BLaER1 (cell line): ENCODE data around the gene URGCP.
A peak's percentile ranks its signal among the peaks of the same experiment; 100 is the strongest.

ENCODE experiments used
- H3K27ac ChIP-seq: shearing (Covaris generic); formaldehyde crosslinking; 2 replicates; pipeline ENCODE4 v1.8.1; 2022
- H3K27me3 ChIP-seq: shearing (Covaris generic); formaldehyde crosslinking; 2 replicates; pipeline ENCODE4 v1.8.1; 2022
- H3K36me3 ChIP-seq: shearing (Covaris generic); formaldehyde crosslinking; 2 replicates; pipeline ENCODE4 v1.8.1; 2022
- H3K4me1 ChIP-seq: shearing (Covaris generic); formaldehyde crosslinking; 2 replicates; pipeline ENCODE4 v1.8.1; 2022
- H3K4me2 ChIP-seq: shearing (Covaris generic); formaldehyde crosslinking; 2 replicates; pipeline ENCODE4 v1.8.1; 2022
- H3K4me3 ChIP-seq: shearing (Covaris generic); formaldehyde crosslinking; 2 replicates; pipeline ENCODE4 v1.8.1; 2022
- H3K9ac ChIP-seq: shearing (Covaris generic); formaldehyde crosslinking; 2 replicates; pipeline ENCODE4 v1.8.1; 2022
- H3K9me3 ChIP-seq: shearing (Covaris generic); formaldehyde crosslinking; 2 replicates; pipeline ENCODE4 v1.8.1; 2022
- H4K20me1 ChIP-seq: shearing (Covaris generic); formaldehyde crosslinking; 2 replicates; pipeline ENCODE4 v1.8.1; 2022
- Cebpa-rat ChIP-seq: shearing (Covaris generic); IDR thresholded peaks from 2 replicates; pipeline ENCODE4 v1.8.1; 2022

The URGCP gene

DNA sequence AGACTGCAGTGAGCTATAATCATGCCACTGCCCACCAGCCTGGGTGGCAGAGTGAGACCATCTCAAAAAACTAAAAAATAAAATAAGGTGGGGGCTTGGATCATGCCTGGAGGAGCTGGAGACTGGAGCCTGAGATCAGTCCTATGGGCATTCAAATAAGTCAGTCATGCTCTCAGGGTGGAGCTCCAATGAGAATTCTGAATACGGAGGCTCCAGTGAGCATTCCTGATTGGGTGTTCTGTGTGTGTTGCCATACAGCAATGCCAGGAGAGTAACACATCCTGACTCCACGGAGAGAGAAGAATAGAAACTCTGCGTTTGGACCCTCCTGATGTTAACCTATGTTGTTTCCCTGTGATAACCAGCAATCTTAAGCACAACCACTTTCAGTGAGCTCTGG, 35.9 kb upstream of the URGCP start:
- Histone ChIP-seq H3K9me3 (no peaks in the 10 kb centered on the region), H3K27ac (no peak overlapping the region), H3K4me2 (no peak overlapping the region), H3K9ac (no peak overlapping the region), H4K20me1 (no peaks in the 10 kb centered on the region), H3K27me3 (no peaks in the 10 kb centered on the region), H3K36me3 (peaks cover 14% of the 10 kb centered on the region; the same call in 1 of the 2 replicates), H3K4me1 (no peaks in the 10 kb centered on the region), H3K4me3 (no peak overlapping the region)
- TF ChIP-seq Cebpa-rat: no peak

DNA sequence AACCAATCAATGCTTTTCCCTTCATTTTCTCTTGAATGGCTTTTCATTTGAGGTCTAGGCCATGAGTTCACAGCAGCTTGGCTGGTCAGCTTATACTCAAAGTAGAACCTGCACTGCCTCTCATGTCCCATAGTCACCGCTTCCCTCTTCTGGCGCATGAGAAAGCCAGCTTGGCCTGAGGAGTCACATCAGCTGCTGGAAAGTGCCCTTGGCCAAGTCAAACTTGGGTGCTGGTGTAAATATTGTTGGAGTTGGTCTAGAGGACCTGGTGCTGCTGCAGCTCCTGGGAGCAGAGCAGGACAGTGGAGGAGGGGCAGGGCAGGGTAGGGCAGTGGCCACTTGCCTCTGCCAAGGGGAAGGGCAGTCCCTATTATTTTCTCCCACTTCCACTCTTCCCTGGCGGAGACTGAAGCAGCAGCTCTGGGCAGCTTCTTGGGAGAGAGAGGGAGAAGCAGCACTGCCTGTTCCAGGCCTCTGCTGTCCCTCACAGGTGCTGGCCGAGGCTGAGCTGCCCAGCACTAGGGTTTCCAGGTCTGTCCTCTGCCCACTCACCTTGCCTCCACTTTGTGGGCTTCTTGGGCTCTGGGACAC, 32.6 kb upstream of the URGCP start:
- Histone ChIP-seq H3K9ac (no peak overlapping the region), H3K4me2 (no peak overlapping the region), H3K36me3 (peaks cover 11% of the 10 kb centered on the region; the same call in 1 of the 2 replicates), H4K20me1 (no peaks in the 10 kb centered on the region), H3K4me1 (no peaks in the 10 kb centered on the region), H3K9me3 (no peaks in the 10 kb centered on the region), H3K27ac (no peak overlapping the region), H3K27me3 (no peaks in the 10 kb centered on the region), H3K4me3 (no peak overlapping the region)
- no peak for TF ChIP-seq Cebpa-rat

DNA sequence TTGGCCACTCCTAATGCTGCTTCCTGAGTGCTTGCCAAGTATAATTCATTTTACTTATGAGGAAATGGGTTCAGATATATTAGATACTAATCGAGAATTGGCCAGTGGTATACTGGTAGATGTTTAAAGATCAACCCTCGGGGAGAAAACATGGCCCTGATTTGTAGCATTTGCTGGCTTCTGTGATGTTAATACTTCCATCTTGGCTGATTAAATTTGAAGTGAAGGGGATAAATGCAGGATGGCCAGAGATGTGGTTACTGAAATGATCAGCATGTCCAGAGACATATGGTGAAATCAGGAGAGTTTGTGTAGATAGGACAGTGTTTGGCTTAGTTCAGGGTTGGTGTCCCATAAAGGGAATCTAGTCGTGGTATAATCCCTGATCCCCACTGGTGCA, 31.0 kb upstream of the URGCP start:
- Histone ChIP-seq H3K36me3 (no peaks in the 10 kb centered on the region), H3K4me1 (no peaks in the 10 kb centered on the region), H3K4me3 (no peak overlapping the region), H3K9me3 (no peaks in the 10 kb centered on the region), H3K27ac (no peak overlapping the region), H3K4me2 (no peak overlapping the region), H3K27me3 (no peaks in the 10 kb centered on the region), H4K20me1 (no peaks in the 10 kb centered on the region), H3K9ac (no peak overlapping the region)
- no peak for TF ChIP-seq Cebpa-rat

DNA sequence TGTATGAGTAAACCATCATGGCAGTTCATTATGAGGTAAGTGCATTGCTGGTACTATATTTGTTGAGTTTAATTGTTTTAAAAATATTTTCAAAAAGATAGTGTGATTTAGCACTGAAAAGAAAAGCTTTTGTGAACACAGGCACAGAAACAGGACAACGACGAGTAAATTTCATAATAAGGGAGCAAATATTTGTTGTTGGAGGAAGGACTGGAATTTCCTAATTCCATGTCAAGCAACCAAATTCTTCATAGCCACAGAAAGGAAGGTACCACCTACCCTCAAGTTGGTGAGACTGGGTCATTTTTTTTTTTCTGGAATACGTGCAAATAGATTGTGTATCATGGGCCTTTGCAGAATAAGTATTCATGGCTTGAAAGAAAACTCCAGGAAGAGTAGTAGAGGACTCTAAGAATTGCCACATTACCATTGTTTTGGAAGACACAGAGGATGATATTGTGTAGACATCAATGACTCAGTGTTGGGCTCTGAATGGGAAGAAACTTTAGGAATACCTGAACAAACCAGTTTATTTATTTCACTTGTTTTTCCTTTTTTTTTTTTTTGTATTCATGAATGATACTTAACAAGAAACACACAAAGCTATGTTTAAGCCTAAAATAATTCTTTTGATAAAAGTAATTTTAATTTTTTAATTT, 27.6 kb upstream of the URGCP start:
- Histone ChIP-seq H4K20me1 (no peaks in the 10 kb centered on the region), H3K27me3 (no peaks in the 10 kb centered on the region), H3K4me3 (no peak overlapping the region), H3K36me3 (no peaks in the 10 kb centered on the region), H3K9me3 (no peaks in the 10 kb centered on the region), H3K4me2 (no peak overlapping the region), H3K4me1 (no peaks in the 10 kb centered on the region), H3K9ac (no peak overlapping the region), H3K27ac (no peak overlapping the region)
- TF ChIP-seq Cebpa-rat: no peak

DNA sequence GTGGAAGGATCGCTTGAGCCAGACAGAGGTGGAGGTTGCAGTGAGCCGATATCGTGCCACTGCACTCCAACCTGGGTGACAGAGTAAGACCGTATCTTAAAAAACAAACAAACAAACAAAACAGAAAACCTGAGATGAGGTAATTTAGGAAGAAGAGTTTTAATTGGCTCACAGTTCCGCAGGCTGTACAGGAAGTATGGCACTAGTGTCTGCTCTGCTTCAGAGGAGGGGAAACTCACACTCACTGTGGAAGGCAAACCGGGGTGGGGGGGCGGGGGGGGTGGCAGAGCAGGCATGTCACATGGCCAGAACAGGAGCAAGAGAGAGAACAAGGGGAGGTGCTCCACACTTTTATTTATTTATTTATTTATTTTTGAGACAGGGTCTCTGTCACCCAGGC, 24.9 kb upstream of the URGCP start:
- H3K4me1 ChIP-seq: peaks cover 11% of the 10 kb centered on the region
- H3K9me3 ChIP-seq: no peaks in the 10 kb centered on the region
- no peaks in the 10 kb centered on the region for H3K36me3 ChIP-seq
- no peak overlapping the region for H3K4me3 ChIP-seq
- no peaks in the 10 kb centered on the region for H3K27me3 ChIP-seq
- H4K20me1 ChIP-seq: no peaks in the 10 kb centered on the region
- H3K9ac ChIP-seq: no peak overlapping the region
- TF ChIP-seq Cebpa-rat: no peak
- no peak overlapping the region for H3K4me2 ChIP-seq
- H3K27ac ChIP-seq: no peak overlapping the region

DNA sequence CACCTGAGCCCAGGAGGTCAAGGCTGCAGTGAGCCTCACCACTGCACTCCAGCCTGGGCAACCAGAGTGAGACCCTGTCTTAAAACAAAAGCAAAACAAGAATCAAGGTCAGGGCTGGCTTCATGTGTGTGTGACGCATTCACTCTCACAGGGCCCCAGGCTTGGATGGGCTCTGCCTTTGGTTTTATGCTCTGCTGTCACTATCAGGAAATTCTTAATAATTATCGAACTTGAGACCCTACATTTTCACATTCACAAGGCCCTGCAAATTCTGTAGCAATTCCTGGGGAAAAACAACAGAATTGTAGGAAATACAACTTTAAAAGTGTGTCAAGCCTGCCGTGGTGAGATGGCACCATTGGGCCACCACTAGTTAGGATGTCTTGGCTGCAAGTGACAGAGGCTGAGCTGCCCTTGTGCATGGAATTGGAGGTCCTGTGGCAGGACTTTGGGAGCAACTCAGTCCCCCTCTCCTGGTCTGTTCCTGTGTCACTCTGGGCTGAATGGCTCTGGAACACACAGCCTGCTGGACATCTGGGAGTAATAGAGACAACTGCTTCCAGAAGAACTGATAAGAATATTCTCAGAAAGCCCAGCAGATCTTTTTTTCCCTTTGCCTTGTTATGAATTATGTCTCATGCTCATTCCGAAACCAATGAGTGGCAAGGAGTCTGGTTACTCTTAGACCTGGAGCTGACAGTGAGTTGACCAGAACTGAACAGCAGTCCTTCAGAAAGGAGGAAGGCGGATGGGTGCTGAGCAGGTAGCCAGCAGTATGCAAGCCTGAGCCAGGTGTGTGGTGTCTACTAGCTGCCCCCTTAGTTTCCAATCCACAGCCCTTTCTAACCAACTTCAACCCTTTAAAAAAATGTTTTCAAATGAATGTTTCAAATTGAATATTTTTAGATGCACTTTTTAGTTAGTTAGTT, 23.4 kb upstream of the URGCP start:
- no peaks in the 10 kb centered on the region for H3K9me3 ChIP-seq
- H3K36me3 ChIP-seq: no peaks in the 10 kb centered on the region
- H3K4me3 ChIP-seq: no peak overlapping the region
- no peak for TF ChIP-seq Cebpa-rat
- H3K4me2 ChIP-seq: no peak overlapping the region
- H4K20me1 ChIP-seq: no peaks in the 10 kb centered on the region
- peaks cover 23% of the 10 kb centered on the region for H3K4me1 ChIP-seq
- no peak overlapping the region for H3K9ac ChIP-seq
- no peaks in the 10 kb centered on the region for H3K27me3 ChIP-seq
- no peak overlapping the region for H3K27ac ChIP-seq

DNA sequence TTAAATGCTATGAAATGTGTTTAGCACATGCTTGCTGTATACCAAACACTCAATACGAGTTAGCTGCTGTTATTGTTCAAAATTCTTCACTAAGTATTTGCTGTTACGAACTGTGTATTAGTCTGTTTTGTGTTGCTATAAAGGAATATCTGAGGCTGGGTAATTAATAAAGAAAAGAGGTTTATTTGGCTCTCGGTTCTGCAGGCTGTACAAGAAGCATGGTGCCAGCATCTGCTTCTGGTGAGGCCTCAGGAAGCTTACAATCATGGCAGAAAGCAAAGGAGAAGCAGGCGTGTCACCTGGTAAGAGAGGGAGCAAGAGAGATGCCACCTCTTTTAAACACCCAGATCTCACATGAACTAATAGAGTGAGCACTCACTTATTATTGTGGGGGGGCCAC, 21.4 kb upstream of the URGCP start:
- Histone ChIP-seq H3K36me3 (no peaks in the 10 kb centered on the region), H3K9me3 (no peaks in the 10 kb centered on the region), H4K20me1 (no peaks in the 10 kb centered on the region), H3K27me3 (no peaks in the 10 kb centered on the region), H3K4me1 (peaks cover 24% of the 10 kb centered on the region), H3K4me3 (no peak overlapping the region), H3K9ac (no peak overlapping the region), H3K4me2 (no peak overlapping the region), H3K27ac (no peak overlapping the region)
- no peak for TF ChIP-seq Cebpa-rat

DNA sequence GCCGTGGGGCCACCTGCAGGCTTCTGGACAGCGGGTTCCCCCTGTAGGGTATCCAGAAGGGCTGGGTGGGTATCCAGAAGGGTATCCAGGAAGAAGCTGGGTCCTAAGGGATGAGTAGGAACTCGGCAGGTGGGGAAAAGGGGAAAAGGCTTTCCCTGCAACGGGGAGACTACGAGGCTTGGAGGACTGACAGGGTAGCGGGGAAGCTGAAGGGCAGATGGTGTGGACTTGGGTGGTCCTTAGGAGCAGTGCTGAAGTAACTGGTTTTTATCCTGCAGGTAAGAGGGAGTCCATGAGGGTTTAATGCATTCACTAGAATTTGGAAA, 20.4 kb upstream of the URGCP start:
- Histone ChIP-seq H3K9ac (peak overlapping the region; percentile 83), H3K27me3 (no peaks in the 10 kb centered on the region), H3K4me3 (peak overlapping the region; percentile 74), H4K20me1 (no peaks in the 10 kb centered on the region), H3K27ac (peak overlapping the region; percentile 90), H3K9me3 (no peaks in the 10 kb centered on the region), H3K36me3 (no peaks in the 10 kb centered on the region), H3K4me1 (peaks cover 24% of the 10 kb centered on the region), H3K4me2 (peak overlapping the region; percentile 82)
- no peak for TF ChIP-seq Cebpa-rat

DNA sequence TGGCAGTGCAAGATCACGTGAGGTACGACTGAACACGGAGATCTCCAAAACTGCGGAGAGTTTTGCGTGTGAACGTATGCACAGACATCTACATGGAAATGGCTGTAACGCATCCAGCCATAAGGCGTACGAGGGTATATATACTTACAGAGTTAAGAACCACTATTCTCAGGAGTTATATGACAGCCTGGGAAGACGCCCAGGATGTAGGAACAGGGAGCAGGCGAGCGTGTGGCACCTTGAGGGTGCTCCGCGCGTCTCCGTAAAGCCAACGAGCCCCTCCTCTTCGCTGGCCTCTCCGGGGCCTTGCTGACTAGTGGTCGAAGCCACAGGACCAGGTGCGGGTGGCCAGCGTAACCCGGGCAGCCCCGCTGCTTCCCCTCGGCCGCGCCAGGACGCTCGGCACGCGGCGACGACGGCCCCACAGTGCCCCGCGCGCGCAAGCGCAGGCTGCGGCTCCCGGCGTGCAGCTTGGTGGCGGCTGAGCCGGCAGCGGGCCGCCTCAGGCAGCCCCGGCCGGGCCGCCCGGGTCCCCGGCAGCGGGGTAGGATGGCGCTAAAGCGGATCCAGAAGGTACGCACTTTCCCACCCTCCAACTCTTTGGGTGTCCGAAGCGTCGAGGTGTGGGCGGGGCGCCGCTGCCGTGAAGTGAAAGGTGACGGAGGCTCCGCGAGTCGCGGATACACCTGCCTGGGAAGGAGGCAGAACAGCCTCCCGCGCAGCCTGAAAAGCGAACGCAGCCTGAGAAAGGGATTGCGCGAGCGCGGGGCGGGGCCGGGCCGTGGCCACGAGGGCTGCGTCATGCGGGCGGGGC, 19.8 kb upstream of the URGCP start, which contains the start of gene UBE2D4:
TSS of gene UBE2D4 (plus strand) at position 453 of the 814 bp plus-strand sequence. CDS start at position 550, 97 bp downstream.
- no peak for TF ChIP-seq Cebpa-rat
- Histone ChIP-seq H4K20me1 (no peaks in the 10 kb centered on the region), H3K9me3 (no peaks in the 10 kb centered on the region), H3K4me2 (peak within 1 kb of the TSS; percentile 82), H3K4me1 (peaks cover 24% of the 10 kb centered on the region), H3K36me3 (no peaks in the 10 kb centered on the region), H3K27me3 (no peaks in the 10 kb centered on the region), H3K9ac (peak within 1 kb of the TSS; percentile 83), H3K4me3 (peak within 1 kb of the TSS; percentile 74), H3K27ac (peak within 1 kb of the TSS; percentile 90)
